Glomerular endothelial cell (primary cell): ENCODE results near the gene VSIR. TPM values are rescaled to one million over a fixed set of nuclear protein-coding genes. Genes with fewer than 3 reads are reported as not detected.

Source experiments
- DNase-seq: peaks from one replicate; pipeline ENCODE4 v3.0.0-alpha.2; 2011; ENCODE audit warnings: low read depth, low spot score; ENCODE audit errors: extremely low read depth
- total RNA-seq: library from RNA; depleted of rRNA; stranded (reverse); fragments of >200 nt; gene quantifications from 2 replicates; pipeline ENCODE4 v1.2.3, GENCODE V29; 2015

Gene VSIR
- total RNA-seq, 1 donor from 2014 or later = 53.8 TPM

DNA sequence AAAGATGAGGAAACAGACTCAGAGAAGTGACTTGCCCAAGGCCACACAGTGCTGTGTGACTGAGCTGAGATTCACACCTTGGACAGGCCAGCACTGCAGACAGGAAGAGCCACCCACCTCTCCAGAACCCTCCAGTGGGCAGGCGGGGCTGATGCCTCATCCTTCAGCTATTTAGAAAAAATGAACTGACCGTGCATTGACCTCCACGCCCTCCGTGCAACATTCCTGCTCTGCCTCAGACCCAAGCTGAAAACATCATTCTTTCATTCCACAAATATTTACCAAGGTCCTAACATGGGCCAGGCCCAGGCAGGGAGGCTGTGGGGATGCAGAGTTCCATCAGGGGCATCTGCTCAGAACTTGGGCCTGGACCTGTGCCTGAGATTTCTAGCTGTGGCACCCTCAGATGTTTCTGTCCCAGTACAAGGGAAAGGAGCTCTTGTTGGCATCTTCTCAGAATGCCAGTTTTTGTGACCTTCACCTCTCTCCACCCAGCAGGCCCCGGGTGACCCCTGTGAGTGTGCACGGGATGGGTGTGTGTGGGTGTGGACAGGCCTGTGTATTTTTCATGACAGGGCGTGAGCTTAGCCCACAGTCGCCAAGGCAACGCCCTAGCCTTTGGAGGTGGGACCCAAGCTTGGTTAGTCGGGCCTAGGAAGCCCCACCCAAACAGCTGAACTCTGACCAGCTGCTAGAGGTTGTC is 6.5 kb downstream of the VSIR start:
- DNase-seq = no peak

DNA sequence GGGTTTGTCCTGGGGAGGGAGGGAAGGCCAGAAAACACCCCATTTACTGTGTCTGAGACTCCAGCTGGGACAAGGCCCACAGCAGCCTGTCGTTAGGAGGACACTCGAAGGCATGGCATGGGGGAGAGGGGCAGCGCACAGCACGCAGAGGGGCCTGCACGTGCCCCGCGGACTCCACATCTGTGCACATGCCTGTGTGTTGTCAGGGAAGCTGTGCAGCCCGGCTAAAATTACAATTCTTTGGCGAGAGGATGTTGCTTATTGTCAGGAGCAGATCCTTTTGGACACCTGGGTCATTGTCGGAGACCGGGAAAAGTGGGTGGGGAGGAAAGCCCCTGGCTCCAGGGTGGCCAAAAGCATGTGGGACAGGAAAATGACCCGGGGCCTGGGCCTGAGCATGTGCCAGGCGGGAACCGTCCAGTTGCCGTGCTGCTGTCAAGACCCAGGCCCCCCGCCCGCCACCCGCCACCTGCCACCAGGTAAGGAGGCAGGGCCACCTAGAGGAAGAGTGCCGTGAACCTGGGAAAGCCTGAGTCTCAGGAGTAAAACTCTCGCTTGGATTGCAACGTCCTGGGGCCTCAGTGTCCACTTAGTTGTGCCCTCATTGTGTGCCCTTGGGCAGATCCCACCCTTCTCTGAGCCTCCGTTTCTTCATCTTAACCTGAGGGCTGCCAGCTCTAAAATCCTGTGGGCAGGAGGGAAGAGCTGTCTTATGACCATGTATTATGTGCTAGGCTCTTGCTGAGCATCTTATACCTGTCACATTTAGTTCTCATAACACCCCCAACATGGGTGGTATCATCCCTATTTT is 7.2 kb downstream of the VSIR start:
- no peak for DNase-seq

DNA sequence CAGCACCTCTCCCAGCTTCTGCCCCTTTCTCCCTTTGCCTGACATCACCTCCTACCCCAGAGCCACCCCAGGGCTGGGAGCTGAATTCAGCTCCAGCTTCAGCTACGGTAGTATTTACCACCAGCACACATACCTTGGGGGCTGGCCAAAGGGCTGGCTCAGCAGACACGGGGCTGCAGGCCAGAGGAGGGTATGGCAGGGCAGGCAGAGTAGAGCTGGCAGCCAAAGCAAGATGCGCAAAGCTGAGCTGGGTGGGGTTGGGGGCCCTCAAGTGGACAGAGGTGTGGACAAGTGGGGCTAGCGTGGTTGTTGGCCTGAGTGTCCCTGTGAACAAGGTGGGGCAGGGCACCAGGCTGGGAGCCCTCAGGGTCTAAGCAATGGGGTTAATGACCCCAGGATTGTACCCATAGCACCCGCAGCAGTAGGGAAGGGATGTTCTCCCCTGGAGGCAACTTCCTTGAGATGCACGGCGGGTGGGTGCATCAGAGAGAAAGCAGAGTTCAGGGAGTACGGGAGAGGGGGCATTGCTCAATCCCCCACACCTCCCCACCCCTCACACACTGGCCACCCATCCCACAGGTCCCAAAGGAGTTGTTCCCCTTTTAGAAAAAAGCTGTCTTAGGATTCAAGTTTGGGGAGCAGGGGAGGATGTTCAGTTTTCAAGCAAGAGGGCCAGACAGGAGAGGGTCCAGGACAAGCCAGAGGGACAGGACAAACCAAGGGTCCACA is 8.0 kb downstream of the VSIR start:
- DNase-seq = no peak

DNA sequence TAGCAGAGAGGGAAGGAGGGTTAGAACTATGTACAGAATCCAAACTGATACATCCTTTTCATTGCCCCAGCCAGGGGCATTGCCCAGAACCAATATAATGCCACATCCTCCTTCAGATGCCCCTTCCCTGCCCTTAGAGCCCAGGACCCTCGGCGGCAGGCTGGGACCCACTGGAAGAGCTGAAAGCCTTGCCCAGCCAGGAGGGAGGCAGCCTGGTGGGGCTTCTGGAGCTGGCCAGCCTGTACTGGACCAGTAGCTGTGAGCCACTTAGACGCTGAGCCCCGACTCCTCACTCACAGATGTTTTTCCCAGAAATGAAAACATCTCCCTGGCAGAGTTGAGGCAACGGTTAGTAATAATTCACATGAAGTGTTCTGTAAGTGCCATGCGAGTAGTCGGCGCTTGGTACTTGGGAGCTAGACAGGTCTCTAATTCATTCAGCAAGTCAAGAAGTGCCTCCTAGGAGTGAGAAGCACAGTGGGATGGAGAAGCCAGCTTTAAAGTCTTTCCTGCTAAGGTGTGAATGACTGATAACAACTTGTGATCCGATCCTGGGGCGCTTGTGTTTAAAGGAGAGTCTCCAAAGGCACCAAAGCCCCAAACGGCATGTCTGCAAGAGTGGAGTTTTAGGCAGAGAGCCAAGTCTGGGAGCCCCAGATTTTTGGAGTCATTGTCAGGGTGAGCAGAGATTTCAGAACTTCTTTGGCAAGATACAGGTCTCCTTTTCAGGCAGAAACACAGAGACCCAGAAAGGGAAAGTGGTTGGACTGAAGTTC is 9.8 kb downstream of the VSIR start:
- DNase-seq = no peak

DNA sequence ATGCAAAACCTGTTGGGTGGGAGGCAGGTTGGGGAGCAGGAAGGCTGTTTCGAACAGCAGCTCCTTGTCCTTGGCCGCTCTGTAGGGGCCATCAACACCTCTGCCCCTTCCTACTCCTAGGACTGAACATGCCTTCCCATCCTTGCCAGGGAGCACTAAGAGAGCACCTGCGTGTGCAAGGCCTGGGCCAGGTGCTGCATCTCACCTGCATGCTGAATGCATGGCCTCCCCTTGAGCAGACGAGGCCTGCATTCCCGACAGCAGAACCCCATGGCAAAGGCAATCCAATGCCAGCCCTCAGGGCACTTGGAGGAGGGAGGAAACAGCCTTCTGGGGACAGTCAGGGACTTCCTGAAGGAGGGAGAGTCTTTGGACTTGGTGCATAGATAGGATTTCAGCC is 11.0 kb downstream of the VSIR start:
- DNase-seq = no peak

DNA sequence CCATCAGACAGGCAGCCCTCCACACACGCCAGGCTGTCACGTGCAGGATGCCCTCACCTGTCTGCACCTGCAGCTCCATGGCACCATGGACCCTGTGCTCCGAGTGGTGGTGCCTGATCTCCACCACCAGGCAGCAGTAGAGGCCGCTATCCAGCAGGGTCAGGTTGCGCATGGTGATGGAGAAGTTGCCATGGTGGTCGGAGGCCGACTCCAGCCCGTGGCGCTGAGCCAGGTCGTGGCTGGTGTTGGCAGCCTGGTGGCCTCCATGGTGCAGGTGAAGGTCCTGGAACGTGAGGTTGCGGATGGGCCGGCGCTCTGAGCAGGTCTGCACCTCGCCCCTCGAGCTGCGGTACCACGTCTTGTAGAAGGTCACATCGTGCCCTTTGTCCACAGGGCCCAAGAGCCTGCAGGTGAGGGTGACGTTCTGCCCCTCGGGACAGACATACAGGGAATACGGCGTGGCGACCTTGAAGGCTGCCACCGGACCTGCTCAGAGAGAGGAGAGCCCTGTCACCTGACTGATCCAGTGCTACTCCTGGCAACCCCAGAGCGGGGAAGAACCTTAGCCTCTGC is 11.7 kb downstream of the VSIR start:
- no peak for DNase-seq

DNA sequence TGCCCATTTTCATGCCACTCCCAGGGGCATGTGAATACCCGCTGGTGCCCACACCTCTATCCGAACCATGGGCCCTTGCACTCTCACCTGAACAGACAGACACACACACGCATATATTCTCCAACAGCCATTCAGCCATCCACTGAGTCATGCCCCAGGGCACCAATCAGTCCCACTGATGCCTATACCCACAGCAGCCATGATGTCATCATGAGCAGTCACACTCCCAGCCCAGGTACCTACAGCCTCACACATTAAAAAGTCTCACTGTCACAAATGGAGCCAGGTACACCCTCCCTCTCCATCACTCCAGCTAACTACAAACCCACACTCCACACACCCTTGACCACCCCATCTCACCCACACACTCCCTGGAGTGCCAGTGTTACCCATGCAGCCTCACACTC is 12.2 kb downstream of the VSIR start:
- no peak for DNase-seq

DNA sequence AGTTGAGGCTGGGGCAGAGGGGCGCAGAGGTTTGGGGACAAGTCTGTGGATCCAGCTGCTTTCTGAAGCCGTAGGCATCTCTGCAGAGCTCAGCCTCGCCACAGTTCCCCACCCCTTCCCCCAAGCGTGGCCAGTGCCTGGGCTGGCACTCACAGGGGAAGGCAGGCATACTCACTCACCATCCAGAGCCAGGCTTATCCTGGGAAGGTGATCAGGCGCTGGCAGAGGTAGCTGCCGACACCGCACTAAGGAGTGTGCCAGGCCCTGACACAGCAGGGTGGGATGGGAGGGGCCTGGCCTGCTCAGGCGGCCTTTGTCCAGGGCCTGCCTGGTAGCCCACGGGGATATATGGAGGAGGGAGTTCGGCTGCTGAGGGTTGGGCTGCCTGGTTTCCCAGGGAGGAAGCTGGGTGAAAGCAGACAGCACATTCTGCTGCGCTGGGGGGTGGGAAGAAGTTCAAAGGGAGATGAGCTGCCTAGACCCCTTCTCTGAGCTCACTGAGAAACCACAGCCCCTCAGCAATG is 15.9 kb downstream of the VSIR start:
- no peak for DNase-seq

DNA sequence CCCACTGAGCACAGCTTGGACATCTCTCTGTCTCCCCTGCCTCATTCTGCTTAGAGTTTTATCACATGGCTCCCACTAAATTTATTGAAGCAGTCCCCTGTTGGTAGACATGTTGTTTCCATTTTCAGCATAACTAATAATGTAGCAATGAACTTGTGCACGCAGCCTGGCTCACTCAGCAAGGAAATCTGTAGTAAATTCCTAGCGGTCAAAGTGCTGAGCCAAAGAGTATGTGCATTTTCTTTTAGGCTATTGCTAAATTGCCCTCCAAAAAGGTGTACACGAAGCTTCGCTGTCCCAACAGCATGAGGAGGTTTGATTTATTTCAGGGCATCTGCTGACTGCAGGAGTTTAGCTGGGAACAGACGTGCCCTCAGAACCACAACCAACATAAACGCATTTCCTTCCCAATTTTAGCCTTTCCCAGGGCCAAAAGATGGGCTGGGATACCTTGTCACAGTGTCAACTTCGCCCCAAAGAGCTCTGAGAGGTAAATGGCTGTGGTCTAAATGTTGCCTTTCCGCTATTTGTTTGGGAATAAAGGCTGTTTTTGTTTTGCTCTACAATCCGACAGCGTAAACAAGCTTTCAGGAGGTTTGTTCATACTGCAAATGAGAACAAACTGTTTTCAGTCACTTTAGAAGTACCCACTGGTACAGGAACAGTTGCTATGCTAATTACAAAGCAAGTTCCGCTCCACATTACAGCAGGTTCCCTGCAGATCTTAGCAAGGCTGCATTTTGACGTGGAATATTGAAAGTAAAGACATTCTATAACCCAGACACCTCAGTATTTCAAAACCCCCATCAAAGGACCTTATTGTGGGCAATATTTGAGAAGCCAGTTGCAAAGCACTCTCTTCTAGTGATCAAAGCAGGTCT is 16.8 kb downstream of the VSIR start:
- no peak for DNase-seq

DNA sequence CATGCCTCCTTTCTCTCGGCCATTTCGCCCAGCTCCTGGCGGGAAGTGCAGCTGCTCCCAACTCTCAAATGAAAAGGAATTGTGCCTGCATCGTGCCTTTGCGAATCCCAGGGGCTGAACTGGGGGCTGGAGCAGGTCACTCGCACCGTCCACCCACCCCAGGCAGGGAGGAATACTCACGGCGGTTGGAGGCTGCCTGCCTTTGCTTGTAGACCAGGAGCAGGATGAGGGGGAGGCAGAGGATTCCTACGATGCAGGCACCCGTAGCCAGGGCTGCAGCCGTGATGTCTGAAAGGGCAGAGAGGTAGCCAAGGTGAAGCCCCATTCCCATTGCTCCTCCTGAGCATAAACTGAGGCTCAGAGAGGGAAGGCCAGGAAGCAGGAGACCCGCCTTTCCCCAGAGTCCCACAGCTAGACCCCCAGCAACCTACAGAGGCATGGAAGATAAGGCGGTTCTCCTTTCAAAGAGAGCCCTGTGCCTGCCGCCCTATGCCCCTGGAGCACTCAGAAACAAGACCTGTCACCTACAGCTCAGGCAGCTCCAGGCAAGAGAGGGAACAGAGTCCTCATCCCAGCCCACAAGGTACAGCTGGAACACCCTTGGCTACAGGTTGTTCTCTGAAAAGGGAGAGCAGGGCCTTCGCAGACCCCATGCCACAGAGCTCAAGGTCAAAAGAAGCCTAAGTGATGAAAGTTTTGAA is 18.0 kb downstream of the VSIR start:
- no peak for DNase-seq

DNA sequence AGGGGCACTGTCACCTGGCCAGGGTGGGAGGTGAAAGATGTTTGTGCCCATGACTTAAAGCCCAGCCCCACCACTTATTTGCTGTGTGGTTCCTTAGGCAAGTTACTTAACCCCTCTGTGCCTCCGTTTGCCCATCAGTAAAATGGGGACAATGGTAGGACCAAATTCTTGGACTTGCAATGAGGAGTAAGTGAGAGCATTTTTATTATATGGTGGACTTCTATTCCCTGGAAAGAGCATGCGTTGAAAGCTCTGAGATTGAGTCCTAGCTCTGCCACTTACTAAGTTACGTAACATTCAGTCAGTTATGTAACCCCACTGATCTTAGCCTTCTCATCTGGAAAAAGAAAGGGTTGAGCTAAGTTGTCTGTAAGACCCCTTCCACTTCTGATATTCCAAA is 18.8 kb downstream of the VSIR start:
- DNase-seq = no peak

DNA sequence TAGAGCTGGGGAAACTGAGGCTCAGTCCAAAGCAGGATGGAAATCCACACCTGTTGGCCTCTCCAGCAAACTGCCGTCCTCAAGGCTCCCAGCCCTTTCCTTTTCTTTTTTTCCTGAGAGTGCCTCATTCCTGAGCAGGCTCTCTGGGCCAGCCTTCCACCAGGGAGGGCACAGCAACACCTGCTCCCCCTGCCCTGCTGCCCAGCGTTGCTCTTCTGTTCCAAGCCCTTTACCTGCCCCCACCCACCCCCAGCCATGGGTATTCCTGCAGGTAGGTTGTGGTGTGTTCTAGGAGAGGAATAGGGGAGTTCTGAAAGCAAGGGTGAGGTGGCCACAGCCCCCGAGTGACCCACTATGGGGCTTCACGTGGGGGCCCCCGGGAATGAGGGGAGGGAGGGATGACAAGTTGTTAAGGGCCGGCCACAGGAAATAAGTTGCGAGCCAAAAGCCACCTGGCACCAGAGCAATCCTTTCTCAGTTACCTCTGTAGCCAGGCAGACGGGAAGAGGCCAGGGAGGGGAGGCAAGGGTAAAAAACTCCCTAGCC is 19.3 kb downstream of the VSIR start:
- no peak for DNase-seq

DNA sequence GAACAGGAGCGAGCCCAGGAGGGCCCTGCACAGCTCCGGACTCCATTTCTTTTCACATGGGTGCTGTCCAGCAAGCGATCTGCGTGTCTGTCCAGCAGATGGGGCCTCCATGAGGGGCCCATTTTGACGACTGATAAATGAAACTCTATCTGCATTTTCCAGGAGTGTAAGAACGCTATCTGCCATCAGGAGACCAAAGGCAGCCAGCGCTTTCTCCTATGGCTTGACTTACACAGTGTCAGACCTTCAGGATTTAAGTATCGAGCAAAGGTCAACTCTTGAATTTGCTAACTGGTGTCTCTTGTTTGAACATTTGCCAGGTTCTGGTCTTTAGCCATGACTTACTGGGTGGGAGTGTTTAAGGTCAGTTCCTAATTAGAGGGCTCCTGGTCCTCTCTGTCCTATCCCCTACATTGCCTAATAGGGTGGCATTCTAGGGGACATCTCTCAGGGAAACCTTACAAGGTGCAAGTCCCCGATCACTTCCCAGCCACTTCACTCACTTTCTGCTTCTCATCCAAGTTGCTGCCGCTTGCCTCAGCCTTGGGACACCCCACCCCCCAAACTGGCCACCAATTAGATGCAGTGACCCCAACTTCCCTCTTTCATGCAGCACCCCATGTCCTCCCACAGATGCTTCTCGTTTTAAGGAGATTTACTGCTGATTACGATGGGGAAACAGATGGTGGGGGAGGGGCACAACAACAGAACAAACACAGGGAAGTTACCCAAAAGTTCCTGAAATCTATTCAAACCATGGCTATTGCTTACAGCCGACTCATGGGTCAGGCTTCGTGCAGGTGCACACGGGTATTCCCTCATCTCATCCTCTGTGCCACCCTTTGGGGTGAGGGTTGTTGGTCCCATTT is 20.0 kb downstream of the VSIR start:
- no peak for DNase-seq

DNA sequence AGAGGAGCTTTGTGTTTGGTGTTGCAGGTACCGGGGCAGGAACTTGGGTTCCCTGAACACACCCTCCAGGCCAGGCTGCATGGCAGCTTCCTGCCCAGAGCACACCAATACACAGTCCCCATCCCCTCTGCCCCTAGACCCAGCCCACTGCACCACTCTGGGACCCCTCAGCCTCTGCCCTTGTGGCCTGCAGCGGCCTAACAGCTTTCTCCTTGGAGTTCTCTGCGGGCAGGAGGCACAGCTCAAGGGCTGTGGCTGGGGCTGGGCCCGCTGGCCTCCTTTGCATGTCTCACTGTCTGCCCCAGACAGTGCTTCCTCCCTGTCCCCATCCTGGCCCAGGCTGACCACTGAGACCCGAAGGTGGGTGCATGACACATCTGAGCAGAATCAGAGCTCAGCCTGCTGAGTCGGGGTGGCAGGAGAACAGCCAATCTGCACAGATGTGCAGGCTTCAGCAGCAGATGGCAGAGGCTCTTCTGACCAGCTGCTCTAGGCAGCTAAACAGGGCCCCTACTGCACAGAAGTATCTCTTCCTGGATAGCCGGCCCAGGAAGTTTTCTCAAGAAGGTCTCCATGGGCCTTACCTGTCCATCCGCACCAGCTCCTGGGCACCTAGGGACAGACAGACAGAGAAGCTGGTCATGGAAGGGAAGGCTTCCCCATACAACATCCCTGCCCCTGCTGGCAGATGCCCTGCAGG is 20.8 kb downstream of the VSIR start:
- no peak for DNase-seq

DNA sequence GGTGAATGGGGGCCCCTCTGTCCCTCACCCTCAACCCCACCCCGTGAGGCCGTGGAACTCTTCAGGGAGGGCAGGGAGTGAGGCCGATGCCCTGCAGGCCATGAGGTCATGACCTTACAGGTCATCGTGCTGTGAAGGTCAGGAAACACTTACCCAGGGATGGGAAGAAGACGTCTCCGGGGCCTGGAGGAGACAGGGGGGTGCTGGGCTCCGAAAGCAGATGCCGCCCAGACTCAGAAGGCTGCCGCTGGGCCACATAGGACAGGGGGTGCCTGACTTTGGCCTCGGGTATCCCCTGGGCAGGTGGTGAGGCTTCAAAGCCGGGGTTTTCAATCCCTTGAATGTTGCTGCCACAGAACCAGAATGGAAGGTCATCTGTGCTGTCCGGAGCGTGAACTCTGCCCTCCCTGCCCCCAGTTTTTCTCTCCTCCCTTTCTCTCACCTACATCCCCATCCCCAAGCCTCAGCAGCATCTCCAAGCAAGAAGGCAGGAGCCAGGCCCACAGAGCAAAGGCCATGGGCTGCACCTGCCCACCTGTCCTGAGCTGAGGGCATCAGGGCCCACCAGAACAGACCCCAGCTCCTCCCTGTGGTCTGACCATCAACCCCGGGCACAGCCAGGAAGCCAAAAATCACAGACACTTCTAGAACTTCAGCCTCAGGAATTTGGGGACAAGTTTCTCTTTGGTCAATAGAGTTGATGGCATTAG is 21.6 kb downstream of the VSIR start:
- no peak for DNase-seq

DNA sequence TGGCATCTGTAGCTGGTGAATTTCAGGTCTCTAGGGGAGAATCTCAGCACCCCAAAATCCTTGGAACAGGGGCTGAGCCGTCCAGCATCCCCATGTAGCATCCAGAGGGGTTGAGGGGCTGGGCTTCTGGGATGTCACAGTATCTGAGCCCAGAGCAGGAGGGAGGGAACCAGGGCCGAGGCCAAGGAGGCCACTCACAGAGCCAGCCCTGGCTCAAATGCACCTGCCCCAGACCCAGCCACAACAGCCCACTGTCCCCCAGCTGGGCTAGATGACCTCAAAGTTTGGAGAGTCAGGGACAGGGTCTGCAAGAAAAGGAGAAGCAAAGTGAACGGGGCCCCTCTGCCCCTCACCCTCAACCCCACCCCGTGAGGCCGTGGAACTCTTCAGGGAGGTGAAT is 22.3 kb downstream of the VSIR start:
- no peak for DNase-seq
